Loucy (cell line): ENCODE data around the gene ADAM22.

Source experiments
- H2AFZ ChIP-seq: fragments of 200-600 bp; sonication (generic); 2 replicates; pipeline ENCODE4 v1.6.0; 2016; ENCODE audit warnings: antibody characterized with exemption, mild to moderate bottlenecking, low read length, moderate library complexity
- H3F3A ChIP-seq: fragments of 200-600 bp; 2 replicates; pipeline ENCODE4 v1.6.0; 2016; ENCODE audit warnings: antibody characterized with exemption, low read depth, mild to moderate bottlenecking
- H3K27me3 ChIP-seq: fragments of 200-600 bp; sonication (generic); 2 replicates; pipeline ENCODE4 v1.6.1; 2014; ENCODE audit warnings: low read length, mild to moderate bottlenecking; ENCODE audit not compliant: insufficient read depth, poor library complexity, severe bottlenecking
- H3K36me3 ChIP-seq: fragments of 200-600 bp; sonication (generic); 2 replicates; pipeline ENCODE4 v1.6.1; 2016; ENCODE audit warnings: low read length; ENCODE audit not compliant: insufficient read depth
- H3K4me1 ChIP-seq: fragments of 200-600 bp; sonication (generic); 2 replicates; pipeline ENCODE4 v1.5.1; 2014; ENCODE audit warnings: low read length, mild to moderate bottlenecking; ENCODE audit not compliant: insufficient read depth, poor library complexity, severe bottlenecking
- H3K4me2 ChIP-seq: fragments of 200-600 bp; sonication (generic); 2 replicates; pipeline ENCODE4 v1.6.0; 2014; ENCODE audit warnings: antibody characterized with exemption, low read length, low read depth, mild to moderate bottlenecking; ENCODE audit not compliant: poor library complexity, severe bottlenecking
- H3K4me3 ChIP-seq: fragments of 200-600 bp; sonication (generic); 2 replicates; pipeline ENCODE4 v1.5.1; 2014; ENCODE audit warnings: low read length, mild to moderate bottlenecking, mixed read lengths; ENCODE audit not compliant: poor library complexity, severe bottlenecking
- H3K79me2 ChIP-seq: fragments of 200-600 bp; sonication (generic); 2 replicates; pipeline ENCODE4 v1.6.1; 2014; ENCODE audit warnings: low read length; ENCODE audit not compliant: insufficient read depth
- H3K9ac ChIP-seq: fragments of 200-600 bp; sonication (generic); 2 replicates; pipeline ENCODE4 v1.6.0; 2014; ENCODE audit warnings: mild to moderate bottlenecking, low read depth, low read length, moderate library complexity; ENCODE audit not compliant: poor library complexity, severe bottlenecking
- H3K9me2 ChIP-seq: fragments of 200-600 bp; sonication (generic); replicated peaks from 2 replicates; pipeline ENCODE4 v1.6.1; 2016; ENCODE audit warnings: low read depth, low read length, mixed read lengths
- H3K9me3 ChIP-seq: fragments of 200-600 bp; sonication (generic); 2 replicates; pipeline ENCODE4 v1.6.1; 2014; ENCODE audit warnings: mild to moderate bottlenecking, antibody characterized with exemption, low read length, low read depth; ENCODE audit not compliant: insufficient read depth
- H4K20me1 ChIP-seq: fragments of 200-600 bp; sonication (generic); 2 replicates; pipeline ENCODE4 v1.6.0; 2014; ENCODE audit warnings: antibody characterized with exemption, low read length, mild to moderate bottlenecking; ENCODE audit not compliant: insufficient read depth, poor library complexity, severe bottlenecking
- CTCF ChIP-seq: fragments of 200-600 bp; sonication (generic); conservative IDR thresholded peaks from 2 replicates; pipeline ENCODE4 v1.5.1; 2014; ENCODE audit warnings: mild to moderate bottlenecking, antibody characterized with exemption, low read length
- EZH2phosphoT487 ChIP-seq: fragments of 200-600 bp; IDR thresholded peaks from 2 replicates; pipeline ENCODE4 v1.6.1; 2018; ENCODE audit warnings: antibody characterized with exemption, mild to moderate bottlenecking, moderate library complexity, borderline replicate concordance

Gene ADAM22

GRCh38 chr7:88083883-88084282, 149.8 kb downstream of the ADAM22 start:
- Histone ChIP-seq H2AFZ (no peak overlapping the region), H3K4me1 (peaks cover 3% of the 10 kb centered on the region), H3K9me3 (no peaks in the 10 kb centered on the region), H3K4me2 (no peak overlapping the region), H3F3A (no peaks in the 10 kb centered on the region), H3K36me3 (no peaks in the 10 kb centered on the region), H3K9ac (no peak overlapping the region), H3K27me3 (no peaks in the 10 kb centered on the region), H3K4me3 (no peak overlapping the region), H4K20me1 (no peaks in the 10 kb centered on the region), H3K79me2 (no peaks in the 10 kb centered on the region), H3K9me2 (no peaks in the 10 kb centered on the region)
- TF ChIP-seq CTCF (no peak), EZH2phosphoT487 (no peak)

DNA sequence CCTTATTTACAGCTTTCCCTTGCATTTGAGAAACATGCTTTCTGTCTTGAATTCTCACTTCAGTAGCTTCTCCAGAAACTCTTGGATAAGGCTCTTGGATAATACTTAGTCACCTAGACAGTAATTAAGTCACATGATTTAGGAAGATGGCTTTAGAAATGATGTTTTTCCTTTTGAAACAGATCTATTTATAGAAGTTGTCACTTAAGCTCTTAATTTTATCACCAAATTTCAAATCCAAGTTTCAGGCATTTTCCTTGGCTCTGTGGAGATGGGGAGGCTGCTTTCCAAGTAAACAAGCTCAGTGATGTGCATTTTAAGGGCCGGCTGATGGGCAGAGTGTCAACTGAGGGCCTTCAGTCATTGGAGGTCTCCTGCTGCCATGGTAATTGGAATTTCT, 155.5 kb downstream of the ADAM22 start:
- Histone ChIP-seq H3K36me3 (no peaks in the 10 kb centered on the region), H3K4me2 (peak overlapping the region; percentile 90), H4K20me1 (no peaks in the 10 kb centered on the region), H3K4me3 (no peak overlapping the region), H2AFZ (no peak overlapping the region), H3K79me2 (no peaks in the 10 kb centered on the region), H3K9me2 (no peaks in the 10 kb centered on the region), H3K27me3 (no peaks in the 10 kb centered on the region), H3K4me1 (peaks cover 46% of the 10 kb centered on the region), H3K9me3 (no peaks in the 10 kb centered on the region), H3F3A (no peaks in the 10 kb centered on the region), H3K9ac (no peak overlapping the region)
- TF ChIP-seq EZH2phosphoT487 (no peak), CTCF (no peak)

- Histone ChIP-seq H3F3A (no peaks in the 10 kb centered on the region), H4K20me1 (no peaks in the 10 kb centered on the region), H3K4me3 (peak overlapping the region; percentile 68), H3K27me3 (no peaks in the 10 kb centered on the region), H2AFZ (no peak overlapping the region), H3K9ac (no peak overlapping the region), H3K9me2 (no peaks in the 10 kb centered on the region), H3K4me1 (peaks cover 51% of the 10 kb centered on the region), H3K36me3 (no peaks in the 10 kb centered on the region), H3K4me2 (peak overlapping the region; percentile 90), H3K79me2 (no peaks in the 10 kb centered on the region), H3K9me3 (no peaks in the 10 kb centered on the region)
- TF ChIP-seq CTCF (no peak), EZH2phosphoT487 (no peak)
Measured at GRCh38 chr7:88090240-88090639, 156.2 kb downstream of the ADAM22 start.
